Liver (tissue), 9 donors: ENCODE results near the gene EML5. TPM values are rescaled to one million over a fixed set of nuclear protein-coding genes. Genes with fewer than 3 reads are reported as not detected.
"Not testable (repeated sequence)": the region's sequence is repeated elsewhere in the genome, so short reads cannot be mapped to it uniquely, and the experiment has no call there.

ENCODE experiments used
- DNase-seq: peaks from one replicate; pipeline ENCODE4 v3.0.0-alpha.2; 2017; ENCODE audit warnings: low spot score
- H3K27ac ChIP-seq, 2 donors: one replicate each; pipeline ENCODE4 v1.7.0; 2013; ENCODE audit warnings: inconsistent platforms in 2 of 2, low read length in 2 of 2, control low read depth in 1 of 2, low read depth in 1 of 2, mild to moderate bottlenecking in 1 of 2
- H3K27me3 ChIP-seq, 4 donors: one replicate each; pipeline versions ENCODE4 v1.6.1 to v1.7.0; 2013; ENCODE audit warnings: low read length in 3 of 4, inconsistent platforms in 1 of 4, mild to moderate bottlenecking in 1 of 4, moderate library complexity in 1 of 4; ENCODE audit not compliant: control insufficient read depth in 4 of 4, insufficient read depth in 4 of 4
- H3K36me3 ChIP-seq, 4 donors: one replicate each; pipeline versions ENCODE4 v1.6.1 to v1.7.0; 2013; ENCODE audit warnings: low read length in 3 of 4, mild to moderate bottlenecking in 3 of 4, low read depth in 1 of 4, moderate library complexity in 1 of 4; ENCODE audit not compliant: control insufficient read depth in 4 of 4, insufficient read depth in 3 of 4
- H3K4me1 ChIP-seq, 4 donors: one replicate each; pipeline versions ENCODE4 v1.6.1 to v1.7.0; 2013; ENCODE audit warnings: low read length in 3 of 4, mild to moderate bottlenecking in 3 of 4, moderate library complexity in 1 of 4; ENCODE audit not compliant: control insufficient read depth in 4 of 4, insufficient read depth in 4 of 4
- H3K4me3 ChIP-seq, 3 donors: one replicate each; pipeline versions ENCODE4 v1.6.1 to v1.7.0; 2013; ENCODE audit warnings: low read length in 3 of 3, control low read depth in 1 of 3, low read depth in 1 of 3, mild to moderate bottlenecking in 1 of 3
- H3K9ac ChIP-seq, 2 donors: one replicate each; pipeline ENCODE4 v1.7.0; 2013; ENCODE audit warnings: low read length in 2 of 2, mild to moderate bottlenecking in 2 of 2, moderate library complexity in 2 of 2, control low read depth in 1 of 2, low read depth in 1 of 2
- H3K9me3 ChIP-seq, 4 donors: one replicate each; pipeline versions ENCODE4 v1.6.1 to v1.7.0; 2013; ENCODE audit warnings: low read length in 3 of 4; ENCODE audit not compliant: control insufficient read depth in 4 of 4
- ATF3 ChIP-seq: IDR thresholded peaks from 2 replicates; pipeline ENCODE4 v1.6.1; 2016; ENCODE audit warnings: antibody characterized with exemption
- EGR1 ChIP-seq, 2 donors: IDR thresholded peaks; 2 replicates each; pipeline ENCODE4 v1.6.1; 2016 to 2018; ENCODE audit warnings: antibody characterized with exemption in 2 of 2, low read depth in 2 of 2
- FOXA2 ChIP-seq: IDR thresholded peaks from 2 replicates; pipeline ENCODE4 v1.6.1; 2016; ENCODE audit warnings: antibody characterized with exemption
- GABPA ChIP-seq, 2 donors: IDR thresholded peaks in 1 of 2; conservative IDR thresholded peaks in 1 of 2; 2 replicates each; pipeline ENCODE4 v1.6.1; 2016; ENCODE audit warnings: antibody characterized with exemption in 2 of 2, mild to moderate bottlenecking in 1 of 2, moderate library complexity in 1 of 2
- HNF4G ChIP-seq: IDR thresholded peaks from 2 replicates; pipeline ENCODE4 v1.6.1; 2016; ENCODE audit warnings: antibody characterized with exemption
- SP1 ChIP-seq: IDR thresholded peaks from 2 replicates; pipeline ENCODE4 v1.6.1; 2018; ENCODE audit warnings: antibody characterized with exemption, mild to moderate bottlenecking
- YY1 ChIP-seq: IDR thresholded peaks from 2 replicates; pipeline ENCODE4 v1.6.1; 2016; ENCODE audit warnings: antibody characterized with exemption, mild to moderate bottlenecking
- ZBTB33 ChIP-seq: IDR thresholded peaks from 2 replicates; pipeline ENCODE4 v1.6.1; 2016; ENCODE audit warnings: antibody characterized with exemption
- WGBS: extraction: QIAGEN DNeasy Blood & Tissue Kit; methylation state at CpG from one replicate; pipeline ENCODE4 v1.1.7; 2013; 5-methylcytosine and 5-hydroxymethylcytosine counted together
- polyA plus RNA-seq, 2 donors: library from polyadenylated mRNA; stranded (reverse) in 1 of 2; unstranded in 1 of 2; fragments of 200-250 nt in 1 of 2; fragments of >200 nt in 1 of 2; fragmentation: Nextera tagmentation in 1 of 2; extraction: Ambion mirVana in 1 of 2; gene quantifications; one replicate each; pipeline versions ENCODE4 v1.2.1 to v1.2.3, GENCODE V29; 2013 to 2015
- total RNA-seq, 2 donors: library from RNA; depleted of rRNA; stranded (reverse); fragments of >200 nt; gene quantifications; one replicate each; pipeline ENCODE4 v1.2.3, GENCODE V29; 2014
- TF ChIP-seq, protein P1 (sequence below): fragments of 150-350 bp; IDR thresholded peaks from 2 replicates; pipeline ENCODE4 v1.5.1; 2017; ENCODE audit warnings: improper control_type of control experiment, low read depth, low read length; ENCODE audit not compliant: missing input control
- TF ChIP-seq, protein P2 (sequence below): IDR thresholded peaks from 2 replicates; pipeline ENCODE4 v1.6.1; 2016; ENCODE audit warnings: antibody characterized with exemption, mild to moderate bottlenecking
- donor health status: healthy.
- donor health status: healthy.
- donor health status: healthy.
- donor health status: healthy.
- donor health status: healthy.

The EML5 gene
- total and polyA plus RNA-seq, 4 donors, result 0.09 to 3.8 (median 0.55) TPM

- TF ChIP-seq ATF3, result no peak
Observed at GRCh38 chr14:88821378-88821777, 28.6 kb upstream of the EML5 start (continued).

DNA sequence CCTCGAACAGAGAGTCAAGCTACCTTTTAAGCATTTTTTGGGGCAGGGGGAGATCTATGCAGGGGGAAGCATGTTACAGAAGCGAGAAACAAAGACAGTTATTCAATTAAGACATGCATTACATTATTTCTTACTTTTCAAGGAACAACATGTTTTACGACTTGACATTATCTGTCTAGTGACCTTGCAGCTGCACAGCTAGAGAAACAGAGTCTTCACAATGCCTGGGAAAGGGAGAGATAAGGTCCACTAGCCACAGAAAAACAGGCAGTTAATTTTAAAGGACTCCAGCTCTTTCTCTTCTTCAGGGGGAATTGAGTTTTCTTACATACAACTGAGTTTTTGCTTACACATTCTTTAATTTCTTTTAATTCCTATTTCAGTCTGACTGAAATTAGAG lies 26.9 kb upstream of the EML5 start:
- DNase-seq, result not testable (repeated sequence)

GRCh38 chr14:88818018-88818417 lies 25.3 kb upstream of the EML5 start:
- Histone ChIP-seq H3K36me3 (no peaks in the 10 kb centered on the region), H3K4me3 (no peak overlapping the region)

More for the DNA sequence above, 26.9 kb upstream of the EML5 start:
- H3K9me3 ChIP-seq, H3K4me3 ChIP-seq, H3K4me1 ChIP-seq, H3K36me3 ChIP-seq, H3K9ac ChIP-seq, H3K27ac ChIP-seq, H3K27me3 ChIP-seq: not testable (repeated sequence)
- 65% methylated on average over 3 of the region's 3 CpGs for WGBS

DNA sequence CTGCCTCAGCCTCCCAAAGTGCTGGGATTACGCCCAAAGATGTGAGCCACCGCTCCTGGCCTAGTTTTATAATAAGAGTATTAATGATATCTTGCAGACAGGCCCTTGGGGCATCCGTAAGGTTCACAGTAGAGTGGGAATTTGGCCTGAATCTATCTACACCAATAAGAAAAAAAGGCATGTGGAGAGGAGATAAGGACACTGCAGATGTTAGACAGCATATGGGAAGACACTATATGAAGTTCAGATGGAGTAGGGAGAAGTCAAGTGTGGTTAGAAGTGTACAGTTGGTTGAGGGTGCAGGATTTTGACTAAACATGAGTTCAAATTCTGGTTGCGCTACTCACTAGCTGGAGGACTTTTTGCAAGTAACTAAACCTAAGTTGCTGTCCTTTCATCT lies 23.2 kb upstream of the EML5 start:
- Histone ChIP-seq H3K4me1 (no peaks in the 10 kb centered on the region), H3K27ac (no peak overlapping the region), H3K27me3 (peaks cover 0 to 2% (median 0%) of the 10 kb centered on the region in 4 donors), H3K4me3 (no peak overlapping the region), H3K9me3 (no peaks in the 10 kb centered on the region), H3K9ac (no peak overlapping the region), H3K36me3 (no peaks in the 10 kb centered on the region)
- WGBS, result 96% methylated on average over 4 of the region's 4 CpGs
- no peak for DNase-seq
- TF ChIP-seq HNF4G (no peak), FOXA2 (no peak), SP1 (no peak), YY1 (no peak), GABPA (IDR thresholded peaks at IDR 0.05 in 1 of 2, conservative IDR thresholded peaks at IDR 0.05 in 1 of 2) (no peak), ZBTB33 (no peak)
- TF ChIP-seq, protein P1, sequence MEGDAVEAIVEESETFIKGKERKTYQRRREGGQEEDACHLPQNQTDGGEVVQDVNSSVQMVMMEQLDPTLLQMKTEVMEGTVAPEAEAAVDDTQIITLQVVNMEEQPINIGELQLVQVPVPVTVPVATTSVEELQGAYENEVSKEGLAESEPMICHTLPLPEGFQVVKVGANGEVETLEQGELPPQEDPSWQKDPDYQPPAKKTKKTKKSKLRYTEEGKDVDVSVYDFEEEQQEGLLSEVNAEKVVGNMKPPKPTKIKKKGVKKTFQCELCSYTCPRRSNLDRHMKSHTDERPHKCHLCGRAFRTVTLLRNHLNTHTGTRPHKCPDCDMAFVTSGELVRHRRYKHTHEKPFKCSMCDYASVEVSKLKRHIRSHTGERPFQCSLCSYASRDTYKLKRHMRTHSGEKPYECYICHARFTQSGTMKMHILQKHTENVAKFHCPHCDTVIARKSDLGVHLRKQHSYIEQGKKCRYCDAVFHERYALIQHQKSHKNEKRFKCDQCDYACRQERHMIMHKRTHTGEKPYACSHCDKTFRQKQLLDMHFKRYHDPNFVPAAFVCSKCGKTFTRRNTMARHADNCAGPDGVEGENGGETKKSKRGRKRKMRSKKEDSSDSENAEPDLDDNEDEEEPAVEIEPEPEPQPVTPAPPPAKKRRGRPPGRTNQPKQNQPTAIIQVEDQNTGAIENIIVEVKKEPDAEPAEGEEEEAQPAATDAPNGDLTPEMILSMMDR, result no peak

More at GRCh38 chr14:88818018-88818417, 25.3 kb upstream of the EML5 start:
- H3K27ac ChIP-seq, result no peak overlapping the region
- no peaks in the 10 kb centered on the region for H3K4me1 ChIP-seq
- H3K9ac ChIP-seq, result no peak overlapping the region
- no peak for DNase-seq
- no peaks in the 10 kb centered on the region for H3K27me3 ChIP-seq
- TF ChIP-seq, protein P2, sequence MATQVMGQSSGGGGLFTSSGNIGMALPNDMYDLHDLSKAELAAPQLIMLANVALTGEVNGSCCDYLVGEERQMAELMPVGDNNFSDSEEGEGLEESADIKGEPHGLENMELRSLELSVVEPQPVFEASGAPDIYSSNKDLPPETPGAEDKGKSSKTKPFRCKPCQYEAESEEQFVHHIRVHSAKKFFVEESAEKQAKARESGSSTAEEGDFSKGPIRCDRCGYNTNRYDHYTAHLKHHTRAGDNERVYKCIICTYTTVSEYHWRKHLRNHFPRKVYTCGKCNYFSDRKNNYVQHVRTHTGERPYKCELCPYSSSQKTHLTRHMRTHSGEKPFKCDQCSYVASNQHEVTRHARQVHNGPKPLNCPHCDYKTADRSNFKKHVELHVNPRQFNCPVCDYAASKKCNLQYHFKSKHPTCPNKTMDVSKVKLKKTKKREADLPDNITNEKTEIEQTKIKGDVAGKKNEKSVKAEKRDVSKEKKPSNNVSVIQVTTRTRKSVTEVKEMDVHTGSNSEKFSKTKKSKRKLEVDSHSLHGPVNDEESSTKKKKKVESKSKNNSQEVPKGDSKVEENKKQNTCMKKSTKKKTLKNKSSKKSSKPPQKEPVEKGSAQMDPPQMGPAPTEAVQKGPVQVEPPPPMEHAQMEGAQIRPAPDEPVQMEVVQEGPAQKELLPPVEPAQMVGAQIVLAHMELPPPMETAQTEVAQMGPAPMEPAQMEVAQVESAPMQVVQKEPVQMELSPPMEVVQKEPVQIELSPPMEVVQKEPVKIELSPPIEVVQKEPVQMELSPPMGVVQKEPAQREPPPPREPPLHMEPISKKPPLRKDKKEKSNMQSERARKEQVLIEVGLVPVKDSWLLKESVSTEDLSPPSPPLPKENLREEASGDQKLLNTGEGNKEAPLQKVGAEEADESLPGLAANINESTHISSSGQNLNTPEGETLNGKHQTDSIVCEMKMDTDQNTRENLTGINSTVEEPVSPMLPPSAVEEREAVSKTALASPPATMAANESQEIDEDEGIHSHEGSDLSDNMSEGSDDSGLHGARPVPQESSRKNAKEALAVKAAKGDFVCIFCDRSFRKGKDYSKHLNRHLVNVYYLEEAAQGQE, result no peak
- no peak for TF ChIP-seq EGR1 (IDR thresholded peaks at IDR 0.05; ENCODE audit: low read depth in 2 of 2)
- H3K9me3 ChIP-seq, result no peaks in the 10 kb centered on the region
- 99% methylated on average over 1 of the region's 1 CpG for WGBS
